Measurements from ENCODE around the gene SLC27A5.
"Not testable (repeated sequence)": the region's sequence is repeated elsewhere in the genome, so short reads cannot be mapped to it uniquely, and the experiment has no call there.

The SLC27A5 gene

GRCh38 chr19:58492265-58492664 is 19.5 kb downstream of the SLC27A5 start:
- DNase-seq: no peak

GRCh38 chr19:58491393-58491792 is 20.4 kb downstream of the SLC27A5 start:
- DNase-seq: no peak

- peak; percentile 45 for DNase-seq
Observed at GRCh38 chr19:58484349-58484748, 27.4 kb downstream of the SLC27A5 start.

- DNase-seq: no peak
Observed at GRCh38 chr19:58483776-58484175, 28.0 kb downstream of the SLC27A5 start.

GRCh38 chr19:58482372-58482771 is 29.4 kb downstream of the SLC27A5 start:
- DNase-seq: no peak

- DNase-seq: no peak
Observed at GRCh38 chr19:58480831-58481230, 31.0 kb downstream of the SLC27A5 start.

GRCh38 chr19:58480481-58480830 is 31.3 kb downstream of the SLC27A5 start:
- DNase-seq: no peak

- DNase-seq: no peak
Observed at GRCh38 chr19:58479736-58480480, 31.9 kb downstream of the SLC27A5 start.

GRCh38 chr19:58479303-58479702 is 32.5 kb downstream of the SLC27A5 start:
- no peak for DNase-seq

GRCh38 chr19:58477871-58478270 is 33.9 kb downstream of the SLC27A5 start:
- no peak for DNase-seq

- no peak for DNase-seq
Observed at GRCh38 chr19:58477130-58477529, 34.7 kb downstream of the SLC27A5 start.

GRCh38 chr19:58476498-58477015 is 35.2 kb downstream of the SLC27A5 start:
- DNase-seq: no peak

- DNase-seq: peak; percentile 98
Observed at GRCh38 chr19:58475714-58476497, 35.9 kb downstream of the SLC27A5 start, which contains the start of gene ZNF446. ZNF446 (plus strand) TSS chr19:58476352; CDS start chr19:58477219, 867 bp downstream.

GRCh38 chr19:58474997-58475713 is 36.6 kb downstream of the SLC27A5 start:
- no peak for DNase-seq

GRCh38 chr19:58474291-58474996 is 37.3 kb downstream of the SLC27A5 start:
- no peak for DNase-seq

- DNase-seq: no peak
Observed at GRCh38 chr19:58473775-58474174, 38.0 kb downstream of the SLC27A5 start.

GRCh38 chr19:58471736-58472135 is 40.1 kb downstream of the SLC27A5 start:
- DNase-seq: no peak

GRCh38 chr19:58470837-58471543 is 40.8 kb downstream of the SLC27A5 start:
- not testable (repeated sequence) for DNase-seq

GRCh38 chr19:58469241-58470013 is 42.4 kb downstream of the SLC27A5 start:
- no peak for DNase-seq

- peak; percentile 26 for DNase-seq
Observed at GRCh38 chr19:58468216-58468839, 43.5 kb downstream of the SLC27A5 start.
